ENCODE results near the gene RASGRF2. TPM values are rescaled to one million over a fixed set of nuclear protein-coding genes. Genes with fewer than 3 reads are reported as not detected.
"Not testable (repeated sequence)": the region's sequence is repeated elsewhere in the genome, so short reads cannot be mapped to it uniquely, and the experiment has no call there.

The RASGRF2 gene
- total RNA-seq, 1 experiment from 2014 or later = 19.4 TPM

DNA sequence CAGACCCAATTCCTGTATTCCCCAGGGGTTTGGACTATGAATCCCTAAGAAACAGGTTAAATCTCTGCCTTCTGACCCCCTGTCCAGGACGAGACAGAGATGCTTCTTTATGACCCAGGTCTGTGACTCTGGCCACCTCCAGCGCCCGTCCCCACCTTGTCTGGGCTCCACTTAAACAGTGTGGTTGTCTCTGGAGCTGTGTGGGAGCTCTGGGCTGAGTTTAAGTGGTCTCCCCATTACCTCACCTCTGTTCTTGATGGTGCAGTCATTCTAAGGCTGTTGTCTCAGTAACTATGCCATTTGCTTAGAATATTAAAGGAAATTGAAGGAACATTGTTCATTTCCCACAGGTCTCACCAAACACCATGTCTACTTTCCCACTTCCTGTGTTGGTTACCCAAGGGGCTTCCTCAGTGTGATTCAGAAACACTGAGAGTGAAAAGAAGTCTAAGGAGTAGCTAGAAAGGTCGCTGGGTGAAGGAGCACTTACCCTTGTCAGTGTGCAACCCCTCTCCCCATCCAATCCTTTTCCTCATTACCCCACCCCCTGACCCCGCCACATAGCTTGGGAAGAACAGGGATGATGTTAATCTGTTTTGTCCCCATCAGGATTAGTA, 145.2 kb downstream of the RASGRF2 start:
- no peaks in the 10 kb centered on the region for H3K79me2 ChIP-seq (ENCODE audit: low read length)
- H4K20me1 ChIP-seq (ENCODE audit: insufficient read depth, low read depth, low read length) = no peaks in the 10 kb centered on the region
- no peak overlapping the region for H3K27ac ChIP-seq (ENCODE audit: low read length)
- peak overlapping the region; percentile 48; the same call in 1 of the 2 replicates for H2AFZ ChIP-seq (ENCODE audit: low read length)
- no peak overlapping the region for H3K9ac ChIP-seq (ENCODE audit: low read length)
- H3K4me3 ChIP-seq (ENCODE audit: low read length) = no peak overlapping the region
- H3K9me2 ChIP-seq (replicated peaks; ENCODE audit: insufficient read depth, low read length) = no peaks in the 10 kb centered on the region
- no peaks in the 10 kb centered on the region for H3K27me3 ChIP-seq (ENCODE audit: low read length)
- H3K36me3 ChIP-seq (ENCODE audit: insufficient read depth, low read length) = no peaks in the 10 kb centered on the region
- H3K9me3 ChIP-seq (ENCODE audit: low read length) = no peaks in the 10 kb centered on the region
- no peak for DNase-seq
- no peak overlapping the region for H3K4me2 ChIP-seq (ENCODE audit: low read depth, low read length, poor library complexity, severe bottlenecking)
- peaks cover 34% of the 10 kb centered on the region for H3K4me1 ChIP-seq (ENCODE audit: low read length)

DNA sequence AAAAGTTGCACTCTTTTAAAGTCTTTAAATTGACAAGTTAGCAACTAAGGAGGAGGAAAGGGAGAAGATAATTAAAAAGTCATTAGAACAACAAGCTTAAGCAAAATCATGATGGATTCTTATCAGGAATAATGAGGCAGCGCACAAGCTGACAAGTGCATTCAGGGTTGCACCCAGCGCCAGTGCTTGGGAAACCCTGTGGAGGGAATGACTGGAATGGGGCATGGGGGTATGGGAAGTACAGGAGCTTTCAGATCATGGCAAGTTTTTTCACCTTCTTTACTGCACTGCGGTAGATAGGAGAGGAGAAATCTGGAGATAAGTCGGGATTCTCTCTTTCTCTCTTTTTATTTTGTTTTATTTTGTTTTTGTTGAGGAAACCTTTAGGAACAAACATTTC, 155.1 kb downstream of the RASGRF2 start:
- Histone ChIP-seq H3K27me3 (ENCODE audit: low read length) (no peaks in the 10 kb centered on the region), H2AFZ (ENCODE audit: low read length) (no peak overlapping the region), H3K4me2 (ENCODE audit: low read depth, low read length, poor library complexity, severe bottlenecking) (no peak overlapping the region), H3K4me1 (ENCODE audit: low read length) (peaks cover 38% of the 10 kb centered on the region), H3K79me2 (ENCODE audit: low read length) (no peaks in the 10 kb centered on the region), H3K9me3 (ENCODE audit: low read length) (no peaks in the 10 kb centered on the region), H3K9me2 (replicated peaks; ENCODE audit: insufficient read depth, low read length) (no peaks in the 10 kb centered on the region), H3K9ac (ENCODE audit: low read length) (no peak overlapping the region), H3K4me3 (ENCODE audit: low read length) (no peak overlapping the region), H4K20me1 (ENCODE audit: insufficient read depth, low read depth, low read length) (no peaks in the 10 kb centered on the region), H3K36me3 (ENCODE audit: insufficient read depth, low read length) (peaks cover 16% of the 10 kb centered on the region; the same call in 1 of the 2 replicates), H3K27ac (ENCODE audit: low read length) (no peak overlapping the region)
- DNase-seq = no peak

GRCh38 chr5:81117566-81117965, 157.4 kb downstream of the RASGRF2 start:
- Histone ChIP-seq H3K9me2 (replicated peaks; ENCODE audit: insufficient read depth, low read length) (no peaks in the 10 kb centered on the region), H3K4me1 (ENCODE audit: low read length) (peaks cover 27% of the 10 kb centered on the region), H3K79me2 (ENCODE audit: low read length) (no peaks in the 10 kb centered on the region), H2AFZ (ENCODE audit: low read length) (no peak overlapping the region), H3K4me2 (ENCODE audit: low read depth, low read length, poor library complexity, severe bottlenecking) (no peak overlapping the region), H3K9ac (ENCODE audit: low read length) (no peak overlapping the region), H3K4me3 (ENCODE audit: low read length) (no peak overlapping the region), H4K20me1 (ENCODE audit: insufficient read depth, low read depth, low read length) (no peaks in the 10 kb centered on the region), H3K9me3 (ENCODE audit: low read length) (no peaks in the 10 kb centered on the region), H3K27ac (ENCODE audit: low read length) (no peak overlapping the region), H3K27me3 (ENCODE audit: low read length) (no peaks in the 10 kb centered on the region), H3K36me3 (ENCODE audit: insufficient read depth, low read length) (peaks cover 24% of the 10 kb centered on the region; the same call in 1 of the 2 replicates)
- DNase-seq = no peak

DNA sequence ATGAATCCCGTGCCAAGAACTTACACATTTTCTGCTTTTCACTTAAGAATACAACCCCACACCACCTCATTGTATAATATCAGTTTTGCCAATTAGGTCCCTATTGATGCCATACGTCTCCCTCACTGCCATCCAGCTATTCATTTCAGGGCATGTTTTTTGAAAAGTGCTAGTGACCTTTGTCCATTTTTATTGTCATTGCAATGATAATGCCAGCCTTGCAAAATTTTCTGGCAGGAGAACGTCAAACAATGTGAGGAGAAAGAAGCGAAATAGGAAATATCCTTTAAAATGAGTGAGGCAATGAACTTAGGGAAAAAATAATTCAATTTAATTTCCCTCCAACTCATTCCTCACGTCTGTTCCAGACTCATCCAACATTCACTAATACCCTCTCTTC, 161.1 kb downstream of the RASGRF2 start:
- H3K9ac ChIP-seq (ENCODE audit: low read length) = no peak overlapping the region
- no peaks in the 10 kb centered on the region for H3K9me3 ChIP-seq (ENCODE audit: low read length)
- peaks cover 26% of the 10 kb centered on the region for H3K4me1 ChIP-seq (ENCODE audit: low read length)
- DNase-seq = no peak
- H2AFZ ChIP-seq (ENCODE audit: low read length) = no peak overlapping the region
- H3K79me2 ChIP-seq (ENCODE audit: low read length) = no peaks in the 10 kb centered on the region
- no peaks in the 10 kb centered on the region for H3K27me3 ChIP-seq (ENCODE audit: low read length)
- H3K36me3 ChIP-seq (ENCODE audit: insufficient read depth, low read length) = peaks cover 33% of the 10 kb centered on the region; the same call in 1 of the 2 replicates
- no peak overlapping the region for H3K27ac ChIP-seq (ENCODE audit: low read length)
- no peak overlapping the region for H3K4me3 ChIP-seq (ENCODE audit: low read length)
- H3K9me2 ChIP-seq (replicated peaks; ENCODE audit: insufficient read depth, low read length) = no peaks in the 10 kb centered on the region
- no peak overlapping the region for H3K4me2 ChIP-seq (ENCODE audit: low read depth, low read length, poor library complexity, severe bottlenecking)
- H4K20me1 ChIP-seq (ENCODE audit: insufficient read depth, low read depth, low read length) = no peaks in the 10 kb centered on the region

GRCh38 chr5:81121836-81122630, 161.9 kb downstream of the RASGRF2 start:
- Histone ChIP-seq H4K20me1 (ENCODE audit: insufficient read depth, low read depth, low read length) (no peaks in the 10 kb centered on the region), H3K4me2 (ENCODE audit: low read depth, low read length, poor library complexity, severe bottlenecking) (no peak overlapping the region), H3K79me2 (ENCODE audit: low read length) (no peaks in the 10 kb centered on the region), H3K9me2 (replicated peaks; ENCODE audit: insufficient read depth, low read length) (no peaks in the 10 kb centered on the region), H2AFZ (ENCODE audit: low read length) (no peak overlapping the region), H3K9me3 (ENCODE audit: low read length) (no peaks in the 10 kb centered on the region), H3K27me3 (ENCODE audit: low read length) (no peaks in the 10 kb centered on the region), H3K4me3 (ENCODE audit: low read length) (no peak overlapping the region), H3K9ac (ENCODE audit: low read length) (no peak overlapping the region), H3K27ac (ENCODE audit: low read length) (no peak overlapping the region), H3K4me1 (ENCODE audit: low read length) (peaks cover 32% of the 10 kb centered on the region), H3K36me3 (ENCODE audit: insufficient read depth, low read length) (peaks cover 26% of the 10 kb centered on the region; the same call in 1 of the 2 replicates)
- DNase-seq = no peak

- not testable (repeated sequence) for DNase-seq; H3K27me3 ChIP-seq (ENCODE audit: low read length); H4K20me1 ChIP-seq (ENCODE audit: insufficient read depth, low read depth, low read length); H3K27ac ChIP-seq (ENCODE audit: low read length); H2AFZ ChIP-seq (ENCODE audit: low read length); H3K9ac ChIP-seq (ENCODE audit: low read length); H3K9me3 ChIP-seq (ENCODE audit: low read length); H3K4me2 ChIP-seq (ENCODE audit: low read depth, low read length, poor library complexity, severe bottlenecking); H3K9me2 ChIP-seq (replicated peaks; ENCODE audit: insufficient read depth, low read length); H3K4me3 ChIP-seq (ENCODE audit: low read length); H3K79me2 ChIP-seq (ENCODE audit: low read length)
- 0 out of 2 replicates have a peak, but pooled peaks cover 18% of the 10 kb centered on the region for H3K36me3 ChIP-seq (ENCODE audit: insufficient read depth, low read length)
- H3K4me1 ChIP-seq (ENCODE audit: low read length) = peaks cover 34% of the 10 kb centered on the region
Observed at GRCh38 chr5:81124689-81125088, 164.5 kb downstream of the RASGRF2 start.

- no peak for DNase-seq
- H2AFZ ChIP-seq (ENCODE audit: low read length) = 0 out of 2 replicates have a peak overlapping the region, but pooled peaks have one; percentile 28
Observed at GRCh38 chr5:81125959-81126358, 165.8 kb downstream of the RASGRF2 start.

GRCh38 chr5:81128416-81128815, 168.3 kb downstream of the RASGRF2 start:
- Histone ChIP-seq H3K27me3 (ENCODE audit: low read length) (no peaks in the 10 kb centered on the region), H3K9ac (ENCODE audit: low read length) (no peak overlapping the region), H3K4me2 (ENCODE audit: low read depth, low read length, poor library complexity, severe bottlenecking) (no peak overlapping the region), H4K20me1 (ENCODE audit: insufficient read depth, low read depth, low read length) (no peaks in the 10 kb centered on the region), H3K36me3 (ENCODE audit: insufficient read depth, low read length) (peaks cover 7% of the 10 kb centered on the region; the same call in 1 of the 2 replicates), H3K4me3 (ENCODE audit: low read length) (no peak overlapping the region), H3K27ac (ENCODE audit: low read length) (no peak overlapping the region), H3K9me3 (ENCODE audit: low read length) (no peaks in the 10 kb centered on the region), H3K4me1 (ENCODE audit: low read length) (peaks cover 54% of the 10 kb centered on the region), H3K9me2 (replicated peaks; ENCODE audit: insufficient read depth, low read length) (no peaks in the 10 kb centered on the region), H2AFZ (ENCODE audit: low read length) (no peak overlapping the region), H3K79me2 (ENCODE audit: low read length) (no peaks in the 10 kb centered on the region)
- no peak for DNase-seq

More at GRCh38 chr5:81125959-81126358, 165.8 kb downstream of the RASGRF2 start:
- Histone ChIP-seq H3K27me3 (ENCODE audit: low read length) (no peaks in the 10 kb centered on the region), H3K4me3 (ENCODE audit: low read length) (no peak overlapping the region), H4K20me1 (ENCODE audit: insufficient read depth, low read depth, low read length) (no peaks in the 10 kb centered on the region), H3K36me3 (ENCODE audit: insufficient read depth, low read length) (0 out of 2 replicates have a peak, but pooled peaks cover 17% of the 10 kb centered on the region), H3K9ac (ENCODE audit: low read length) (peak overlapping the region; percentile 17; the same call in 1 of the 2 replicates), H3K4me1 (ENCODE audit: low read length) (peaks cover 47% of the 10 kb centered on the region), H3K4me2 (ENCODE audit: low read depth, low read length, poor library complexity, severe bottlenecking) (peak overlapping the region; percentile 38), H3K9me2 (replicated peaks; ENCODE audit: insufficient read depth, low read length) (no peaks in the 10 kb centered on the region), H3K27ac (ENCODE audit: low read length) (peak overlapping the region; percentile 56), H3K79me2 (ENCODE audit: low read length) (no peaks in the 10 kb centered on the region), H3K9me3 (ENCODE audit: low read length) (no peaks in the 10 kb centered on the region)
